Suprapubic skin (tissue), 4 donors: Measurements from ENCODE around the gene SCN5A.

Experiments
- CTCF ChIP-seq, 2 donors: fragments of 200-600 bp in 1 of 2; fragments of 450-650 bp in 1 of 2; sonication (generic) in 1 of 2; IDR thresholded peaks; one replicate each; pipeline ENCODE4 v1.5.1; 2016 to 2019; ENCODE audit warnings: antibody characterized with exemption in 2 of 2, mild to moderate bottlenecking in 1 of 2, moderate library complexity in 1 of 2
- EP300 ChIP-seq: sonication (generic); formaldehyde crosslinking; IDR thresholded peaks from one replicate; pipeline ENCODE4 v1.6.1; 2017; ENCODE audit warnings: antibody characterized with exemption
- POLR2A ChIP-seq, 2 donors: fragments of 450-650 bp; IDR thresholded peaks; one replicate each; pipeline ENCODE4 v1.6.1; 2017; ENCODE audit warnings: antibody characterized with exemption in 2 of 2, mild to moderate bottlenecking in 2 of 2, moderate library complexity in 2 of 2
- POLR2AphosphoS5 ChIP-seq, 3 donors: sonication (generic); formaldehyde crosslinking; IDR thresholded peaks; one replicate each; pipeline ENCODE4 v1.6.1; 2017; ENCODE audit warnings: antibody characterized with exemption in 3 of 3

- TF ChIP-seq EP300 (no peak), POLR2AphosphoS5 (IDR thresholded peaks at IDR 0.05) (no peak), POLR2A (IDR thresholded peaks at IDR 0.05) (no peak), CTCF (IDR thresholded peaks at IDR 0.05) (no peak)
These were observed 8.6 kb downstream of the SCN5A start for GRCh38 chr3:38640661-38641452.
